Testis (tissue), 3 donors: ENCODE measurements around the gene CRADD. TPM values are rescaled to one million over a fixed set of nuclear protein-coding genes. Genes with fewer than 3 reads are reported as not detected.

Experiments
- DNase-seq: peaks from one replicate; pipeline ENCODE4 v3.0.0-alpha.2; 2019
- H3K27ac ChIP-seq, 2 donors: fragments of 200-600 bp; sonication (generic); one replicate each; pipeline ENCODE4 v1.5.1; 2019
- H3K27me3 ChIP-seq: fragments of 200-600 bp; sonication (generic); one replicate; pipeline ENCODE4 v1.5.1; 2019
- H3K36me3 ChIP-seq: fragments of 200-600 bp; sonication (generic); one replicate; pipeline ENCODE4 v1.5.1; 2017; ENCODE audit warnings: low read depth; ENCODE audit errors: missing control alignments
- H3K4me1 ChIP-seq: fragments of 200-600 bp; sonication (generic); one replicate; pipeline ENCODE4 v1.5.1; 2019
- H3K4me3 ChIP-seq, 2 donors: fragments of 200-600 bp; sonication (generic); one replicate each; pipeline ENCODE4 v1.5.1; 2017 to 2019
- H3K9me3 ChIP-seq: fragments of 200-600 bp; sonication (generic); one replicate; pipeline ENCODE4 v1.5.1; 2017
- POLR2A ChIP-seq: fragments of 450-650 bp; IDR thresholded peaks from one replicate; pipeline ENCODE4 v1.6.1; 2017; ENCODE audit warnings: antibody characterized with exemption, mild to moderate bottlenecking, moderate library complexity
- WGBS, 2 donors: methylation state at CpG; one replicate each; pipeline ENCODE4 v1.1.5; 2018; 5-methylcytosine and 5-hydroxymethylcytosine counted together
- intact Hi-C: fragments of 100-400 bp; cut with DNase I; formaldehyde crosslinking; loops from one replicate; pipeline ENCODE4 v1.15.1; 2023; ENCODE audit warnings: low total_unique reads
- polyA plus RNA-seq: library from polyadenylated mRNA; stranded (reverse); fragments of 350-450 nt; fragmentation: Illumina TruSeq; extraction: RNeasy Lipid Tissue Mini Kit (QIAGEN cat#74804); gene quantifications from one replicate; pipeline ENCODE4 v1.2.3, GENCODE V29; 2014; ENCODE audit warnings: low read depth, low replicate concordance; ENCODE audit not compliant: insufficient read depth
- total RNA-seq, 2 donors: library from RNA; depleted of rRNA; stranded (reverse); fragments of >200 nt; gene quantifications; one replicate each; pipeline ENCODE4 v1.2.3, GENCODE V29; 2016
- TF ChIP-seq, protein P1 (sequence below), 3 experiments: fragments of 450-650 bp in 2 of 3; fragments of 200-600 bp in 1 of 3; sonication (generic) in 1 of 3; IDR thresholded peaks; one replicate each; pipeline ENCODE4 v1.5.1; 2016 to 2019; ENCODE audit warnings: antibody characterized with exemption in 3 of 3, mild to moderate bottlenecking in 2 of 3, moderate library complexity in 1 of 3

CRADD gene
- total and polyA plus RNA-seq, 3 donors from 2014 or later: 43.2 to 53.0 (median 46.0) TPM

DNA sequence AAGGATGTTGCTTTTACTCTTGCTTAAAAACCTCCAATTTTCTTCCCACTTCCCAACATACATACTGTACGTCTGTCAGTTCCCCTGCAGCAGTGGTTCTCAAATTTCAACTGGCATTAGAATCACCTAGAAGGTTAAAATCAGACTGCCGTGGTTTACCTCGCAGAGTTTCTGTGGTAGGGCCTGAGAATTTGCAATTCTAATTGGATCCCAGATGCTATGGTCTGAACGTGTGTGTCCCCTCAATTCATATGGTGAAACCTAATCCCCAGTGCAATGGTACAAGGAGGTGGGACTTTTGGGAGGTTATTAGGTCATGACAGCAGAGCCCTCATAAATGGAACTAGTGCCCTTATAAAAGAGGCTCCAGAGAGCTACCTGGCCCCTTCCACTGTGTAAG, 226.9 kb downstream of the CRADD start:
- no peak overlapping the region for H3K27ac ChIP-seq
- TF ChIP-seq, protein P1, sequence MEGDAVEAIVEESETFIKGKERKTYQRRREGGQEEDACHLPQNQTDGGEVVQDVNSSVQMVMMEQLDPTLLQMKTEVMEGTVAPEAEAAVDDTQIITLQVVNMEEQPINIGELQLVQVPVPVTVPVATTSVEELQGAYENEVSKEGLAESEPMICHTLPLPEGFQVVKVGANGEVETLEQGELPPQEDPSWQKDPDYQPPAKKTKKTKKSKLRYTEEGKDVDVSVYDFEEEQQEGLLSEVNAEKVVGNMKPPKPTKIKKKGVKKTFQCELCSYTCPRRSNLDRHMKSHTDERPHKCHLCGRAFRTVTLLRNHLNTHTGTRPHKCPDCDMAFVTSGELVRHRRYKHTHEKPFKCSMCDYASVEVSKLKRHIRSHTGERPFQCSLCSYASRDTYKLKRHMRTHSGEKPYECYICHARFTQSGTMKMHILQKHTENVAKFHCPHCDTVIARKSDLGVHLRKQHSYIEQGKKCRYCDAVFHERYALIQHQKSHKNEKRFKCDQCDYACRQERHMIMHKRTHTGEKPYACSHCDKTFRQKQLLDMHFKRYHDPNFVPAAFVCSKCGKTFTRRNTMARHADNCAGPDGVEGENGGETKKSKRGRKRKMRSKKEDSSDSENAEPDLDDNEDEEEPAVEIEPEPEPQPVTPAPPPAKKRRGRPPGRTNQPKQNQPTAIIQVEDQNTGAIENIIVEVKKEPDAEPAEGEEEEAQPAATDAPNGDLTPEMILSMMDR (IDR thresholded peaks at IDR 0.05): no peak
- no peak for TF ChIP-seq POLR2A
- no peaks in the 10 kb centered on the region for H3K4me1 ChIP-seq
- whole genome bisulfite sequencing, 2 donors: 79 to 89% methylated on average over 4 of the region's 4 CpGs
- H3K4me3 ChIP-seq: no peak overlapping the region
- DNase-seq: no peak
- no peaks in the 10 kb centered on the region for H3K9me3 ChIP-seq
- no peaks in the 10 kb centered on the region for H3K27me3 ChIP-seq
- intact Hi-C loops: no loop called here
- no peaks in the 10 kb centered on the region for H3K36me3 ChIP-seq

DNA sequence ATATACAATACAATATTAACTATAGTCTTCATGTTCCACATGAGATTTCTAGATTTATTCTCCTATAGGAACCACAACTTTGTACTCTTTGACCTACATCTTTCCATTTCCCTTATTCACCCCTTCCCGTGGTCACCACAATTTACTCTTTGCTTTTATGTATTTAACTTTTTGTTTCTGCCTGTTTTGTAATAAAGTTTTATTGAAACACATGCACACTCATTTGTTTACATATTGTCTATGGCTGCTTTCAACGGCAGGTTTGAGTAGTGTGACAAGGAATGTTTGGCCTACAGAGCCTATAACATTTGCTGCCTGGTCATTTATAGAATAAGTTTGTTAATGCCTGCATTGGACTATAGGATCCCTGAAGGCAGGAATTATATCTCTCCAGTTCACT, 231.1 kb downstream of the CRADD start:
- no peak for DNase-seq
- no peak overlapping the region for H3K4me3 ChIP-seq
- H3K27ac ChIP-seq: no peak overlapping the region
- TF ChIP-seq, protein P1 (IDR thresholded peaks at IDR 0.05): no peak
- TF ChIP-seq POLR2A: no peak
- no peaks in the 10 kb centered on the region for H3K9me3 ChIP-seq
- 96 to 97% methylated on average over 2 of the region's 2 CpGs for WGBS, 2 donors
- intact Hi-C loops: no loop called here
- no peaks in the 10 kb centered on the region for H3K36me3 ChIP-seq
- H3K4me1 ChIP-seq: no peaks in the 10 kb centered on the region
- H3K27me3 ChIP-seq: no peaks in the 10 kb centered on the region

DNA sequence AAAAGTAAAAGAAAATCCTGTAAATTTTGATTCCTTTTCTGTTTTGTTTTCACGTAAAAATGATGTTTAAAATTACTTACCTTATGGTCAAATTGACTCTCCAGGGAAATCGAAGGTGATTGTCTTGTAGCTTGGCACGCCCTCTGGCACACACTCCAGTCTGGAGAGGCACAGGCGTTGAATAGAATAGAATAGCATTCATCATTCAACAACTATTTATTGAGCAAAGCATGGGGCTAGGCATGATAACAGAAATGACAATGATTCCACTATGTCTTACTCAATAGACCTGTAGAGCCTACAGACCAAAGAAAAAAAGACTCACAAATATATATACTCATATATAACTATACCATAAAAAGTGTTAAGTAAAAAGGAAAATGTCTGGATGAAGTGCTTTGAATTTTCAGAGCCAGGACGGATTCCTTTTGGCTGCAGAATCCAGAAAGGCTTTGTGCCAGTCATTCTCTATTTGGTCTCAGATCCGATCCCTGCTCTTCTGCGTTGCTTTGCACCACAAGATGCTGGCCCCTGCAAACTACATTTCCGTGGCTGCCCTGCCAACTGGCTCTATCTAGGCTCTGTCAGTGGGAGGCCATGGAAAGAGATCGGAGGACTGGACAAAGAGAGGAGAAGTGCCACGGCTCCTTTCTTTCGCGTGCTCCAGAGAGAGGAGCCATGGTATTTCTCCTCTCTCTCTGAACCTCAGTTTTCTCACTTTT, 231.8 kb downstream of the CRADD start:
- TF ChIP-seq, protein P1 (IDR thresholded peaks at IDR 0.05): no peak
- no peak for TF ChIP-seq POLR2A
- Histone ChIP-seq H3K4me1 (no peaks in the 10 kb centered on the region), H3K27ac (no peak overlapping the region), H3K9me3 (no peaks in the 10 kb centered on the region), H3K36me3 (no peaks in the 10 kb centered on the region), H3K4me3 (no peak overlapping the region), H3K27me3 (no peaks in the 10 kb centered on the region)
- WGBS, 2 donors: 67 to 77% methylated on average over 12 of the region's 12 CpGs
- intact Hi-C loops: no loop called here
- no peak for DNase-seq

- TF ChIP-seq, protein P1 (IDR thresholded peaks at IDR 0.05): no peak
- TF ChIP-seq POLR2A: no peak
- intact Hi-C loops: no loop called here
- DNase-seq: no peak
- WGBS, 2 donors: 80 to 91% methylated on average over 1 of the region's 1 CpG
- Histone ChIP-seq H3K27ac (no peak overlapping the region), H3K4me1 (no peaks in the 10 kb centered on the region), H3K9me3 (no peaks in the 10 kb centered on the region), H3K27me3 (no peaks in the 10 kb centered on the region), H3K4me3 (no peak overlapping the region), H3K36me3 (no peaks in the 10 kb centered on the region)
Measured at GRCh38 chr12:93911396-93911795, 234.2 kb downstream of the CRADD start.

DNA sequence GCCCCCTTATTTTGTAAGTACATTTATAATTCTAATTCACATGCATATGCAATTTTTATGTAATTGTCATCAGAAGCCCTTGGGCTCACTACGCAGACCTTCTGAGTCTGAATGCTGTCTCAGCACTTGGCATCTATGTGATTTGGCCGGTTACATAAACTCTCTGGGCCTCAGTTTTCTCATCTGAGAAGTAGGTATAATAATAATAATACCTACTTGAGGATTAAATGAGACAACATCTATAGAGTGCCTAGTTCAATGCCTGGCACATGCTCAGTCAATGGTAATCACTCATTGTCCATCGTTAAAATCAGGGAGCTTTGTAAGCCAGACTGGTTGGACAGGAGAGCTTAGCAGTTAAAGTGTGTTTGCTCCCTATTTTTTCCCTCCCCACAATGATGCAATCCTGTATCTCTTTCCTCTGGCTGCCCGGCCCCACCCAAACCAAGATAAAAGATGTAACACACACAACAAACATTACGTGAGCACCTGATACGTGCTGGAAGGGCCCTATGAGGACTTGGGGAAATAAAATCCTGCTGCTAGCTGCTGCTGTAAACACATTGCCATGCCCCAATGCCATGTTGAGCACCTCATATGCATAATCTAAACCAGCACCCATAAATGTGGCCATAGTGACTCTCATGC, 235.0 kb downstream of the CRADD start:
- Histone ChIP-seq H3K27me3 (no peaks in the 10 kb centered on the region), H3K27ac (no peak overlapping the region), H3K4me3 (no peak overlapping the region), H3K9me3 (no peaks in the 10 kb centered on the region), H3K4me1 (no peaks in the 10 kb centered on the region), H3K36me3 (no peaks in the 10 kb centered on the region)
- 91% methylated on average over 6 of the region's 6 CpGs for WGBS, 2 donors
- DNase-seq: no peak
- intact Hi-C loops: no loop called here
- TF ChIP-seq, protein P1 (IDR thresholded peaks at IDR 0.05): no peak
- no peak for TF ChIP-seq POLR2A
